ENCODE results near the gene KIAA1217. TPM values are rescaled to one million over a fixed set of nuclear protein-coding genes. Genes with fewer than 3 reads are reported as not detected.

Gene KIAA1217
- total RNA-seq, 1 donor from 2014 or later, result 2.0 TPM

- intact Hi-C loops (cut with micrococcal nuclease), result no loop called here
- DNase-seq, result no peak
- H3K9me3 Mint-ChIP-seq, result peaks cover 4% of the 10 kb centered on the region
- H3K27me3 Mint-ChIP-seq, result no peaks in the 10 kb centered on the region
- no peak overlapping the region for H3K27ac Mint-ChIP-seq
- no peak overlapping the region for H3K4me3 Mint-ChIP-seq
- H3K36me3 Mint-ChIP-seq (ENCODE audit: low read depth), result no peaks in the 10 kb centered on the region
- H3K4me1 Mint-ChIP-seq, result no peaks in the 10 kb centered on the region
These were observed 54.1 kb downstream of the KIAA1217 start for GRCh38 chr10:24262929-24263590.

- no peak overlapping the region for H3K27ac Mint-ChIP-seq
- intact Hi-C loops (cut with micrococcal nuclease), result no loop called here
- DNase-seq, result no peak
- no peak overlapping the region for H3K4me3 Mint-ChIP-seq
- no peaks in the 10 kb centered on the region for H3K4me1 Mint-ChIP-seq
- no peaks in the 10 kb centered on the region for H3K27me3 Mint-ChIP-seq
- H3K36me3 Mint-ChIP-seq (ENCODE audit: low read depth), result no peaks in the 10 kb centered on the region
- no peaks in the 10 kb centered on the region for H3K9me3 Mint-ChIP-seq
These were observed 60.5 kb downstream of the KIAA1217 start for GRCh38 chr10:24269476-24269875.

GRCh38 chr10:24272374-24272773, 63.4 kb downstream of the KIAA1217 start:
- H3K27ac Mint-ChIP-seq, result no peak overlapping the region
- intact Hi-C loops (cut with micrococcal nuclease), result no loop called here
- no peak for DNase-seq
- no peaks in the 10 kb centered on the region for H3K4me1 Mint-ChIP-seq
- no peaks in the 10 kb centered on the region for H3K9me3 Mint-ChIP-seq
- no peak overlapping the region for H3K4me3 Mint-ChIP-seq
- no peaks in the 10 kb centered on the region for H3K36me3 Mint-ChIP-seq (ENCODE audit: low read depth)
- no peaks in the 10 kb centered on the region for H3K27me3 Mint-ChIP-seq

GRCh38 chr10:24277277-24277676, 68.3 kb downstream of the KIAA1217 start:
- Mint-ChIP-seq H3K4me1 (no peaks in the 10 kb centered on the region), H3K9me3 (peaks cover 3% of the 10 kb centered on the region), H3K36me3 (ENCODE audit: low read depth) (no peaks in the 10 kb centered on the region), H3K4me3 (no peak overlapping the region), H3K27ac (no peak overlapping the region), H3K27me3 (no peaks in the 10 kb centered on the region)
- no peak for DNase-seq
- intact Hi-C loops (cut with micrococcal nuclease), result no loop called here

- H3K4me1 Mint-ChIP-seq, result no peaks in the 10 kb centered on the region
- no peak overlapping the region for H3K4me3 Mint-ChIP-seq
- no peak overlapping the region for H3K27ac Mint-ChIP-seq
- H3K9me3 Mint-ChIP-seq, result peaks cover 3% of the 10 kb centered on the region
- H3K36me3 Mint-ChIP-seq (ENCODE audit: low read depth), result no peaks in the 10 kb centered on the region
- intact Hi-C loops (cut with micrococcal nuclease), result no loop called here
- DNase-seq, result no peak
- H3K27me3 Mint-ChIP-seq, result no peaks in the 10 kb centered on the region
These were observed 68.8 kb downstream of the KIAA1217 start for GRCh38 chr10:24277771-24278170.

- intact Hi-C loops (cut with micrococcal nuclease), result no loop called here
These were observed 69.4 kb downstream of the KIAA1217 start for GRCh38 chr10:24278176-24278889.

GRCh38 chr10:24279166-24279565, 70.2 kb downstream of the KIAA1217 start:
- no peaks in the 10 kb centered on the region for H3K4me1 Mint-ChIP-seq

More at GRCh38 chr10:24278176-24278889, 69.4 kb downstream of the KIAA1217 start:
- Mint-ChIP-seq H3K27ac (no peak overlapping the region), H3K9me3 (peaks cover 3% of the 10 kb centered on the region), H3K4me3 (no peak overlapping the region), H3K27me3 (no peaks in the 10 kb centered on the region), H3K36me3 (ENCODE audit: low read depth) (no peaks in the 10 kb centered on the region), H3K4me1 (no peaks in the 10 kb centered on the region)
- no peak for DNase-seq

GRCh38 chr10:24287559-24288195, 78.7 kb downstream of the KIAA1217 start:
- Mint-ChIP-seq H3K4me3 (no peak overlapping the region), H3K9me3 (peaks cover 4% of the 10 kb centered on the region), H3K4me1 (no peaks in the 10 kb centered on the region), H3K36me3 (ENCODE audit: low read depth) (no peaks in the 10 kb centered on the region), H3K27me3 (no peaks in the 10 kb centered on the region), H3K27ac (no peak overlapping the region)
- intact Hi-C loops (cut with micrococcal nuclease), result no loop called here
- no peak for DNase-seq

More at GRCh38 chr10:24279166-24279565, 70.2 kb downstream of the KIAA1217 start:
- Mint-ChIP-seq H3K36me3 (ENCODE audit: low read depth) (no peaks in the 10 kb centered on the region), H3K4me3 (no peak overlapping the region), H3K27ac (no peak overlapping the region), H3K9me3 (peaks cover 3% of the 10 kb centered on the region), H3K27me3 (no peaks in the 10 kb centered on the region)
- intact Hi-C loops (cut with micrococcal nuclease), result no loop called here
- DNase-seq, result no peak

- Mint-ChIP-seq H3K4me3 (no peak overlapping the region), H3K36me3 (ENCODE audit: low read depth) (no peaks in the 10 kb centered on the region), H3K9me3 (peaks cover 4% of the 10 kb centered on the region), H3K27ac (no peak overlapping the region), H3K4me1 (no peaks in the 10 kb centered on the region), H3K27me3 (no peaks in the 10 kb centered on the region)
- intact Hi-C loops (cut with micrococcal nuclease), result no loop called here
- no peak for DNase-seq
These were observed 79.6 kb downstream of the KIAA1217 start for GRCh38 chr10:24288581-24288980.

- DNase-seq, result no peak
- Mint-ChIP-seq H3K9me3 (peaks cover 4% of the 10 kb centered on the region), H3K27ac (no peak overlapping the region), H3K36me3 (ENCODE audit: low read depth) (no peaks in the 10 kb centered on the region), H3K4me3 (no peak overlapping the region), H3K27me3 (no peaks in the 10 kb centered on the region), H3K4me1 (no peaks in the 10 kb centered on the region)
- intact Hi-C loops (cut with micrococcal nuclease), result no loop called here
These were observed 80.3 kb downstream of the KIAA1217 start for GRCh38 chr10:24289235-24289634.

GRCh38 chr10:24292304-24293293, 83.7 kb downstream of the KIAA1217 start:
- Mint-ChIP-seq H3K27me3 (no peaks in the 10 kb centered on the region), H3K9me3 (peaks cover 4% of the 10 kb centered on the region), H3K27ac (no peak overlapping the region), H3K4me1 (no peaks in the 10 kb centered on the region), H3K36me3 (ENCODE audit: low read depth) (no peaks in the 10 kb centered on the region), H3K4me3 (no peak overlapping the region)
- no peak for DNase-seq
- intact Hi-C loops (cut with micrococcal nuclease), result no loop called here

GRCh38 chr10:24299578-24300260, 90.8 kb downstream of the KIAA1217 start:
- Mint-ChIP-seq H3K9me3 (no peaks in the 10 kb centered on the region), H3K27me3 (no peaks in the 10 kb centered on the region), H3K4me3 (no peak overlapping the region), H3K4me1 (no peaks in the 10 kb centered on the region), H3K27ac (no peak overlapping the region), H3K36me3 (ENCODE audit: low read depth) (no peaks in the 10 kb centered on the region)
- no peak for DNase-seq
- intact Hi-C loops (cut with micrococcal nuclease), result no loop called here
